ENCODE results near the gene RO60. TPM values are rescaled to one million over a fixed set of nuclear protein-coding genes. Genes with fewer than 3 reads are reported as not detected.
A peak's percentile ranks its signal among the peaks of the same experiment; 100 is the strongest.

The RO60 gene
- total and polyA plus RNA-seq, 2 of the 13 experiments (the other 11 are each of a cell fraction or from before 2014, with no cell fraction given), result 20.3 to 53.7 TPM

DNA sequence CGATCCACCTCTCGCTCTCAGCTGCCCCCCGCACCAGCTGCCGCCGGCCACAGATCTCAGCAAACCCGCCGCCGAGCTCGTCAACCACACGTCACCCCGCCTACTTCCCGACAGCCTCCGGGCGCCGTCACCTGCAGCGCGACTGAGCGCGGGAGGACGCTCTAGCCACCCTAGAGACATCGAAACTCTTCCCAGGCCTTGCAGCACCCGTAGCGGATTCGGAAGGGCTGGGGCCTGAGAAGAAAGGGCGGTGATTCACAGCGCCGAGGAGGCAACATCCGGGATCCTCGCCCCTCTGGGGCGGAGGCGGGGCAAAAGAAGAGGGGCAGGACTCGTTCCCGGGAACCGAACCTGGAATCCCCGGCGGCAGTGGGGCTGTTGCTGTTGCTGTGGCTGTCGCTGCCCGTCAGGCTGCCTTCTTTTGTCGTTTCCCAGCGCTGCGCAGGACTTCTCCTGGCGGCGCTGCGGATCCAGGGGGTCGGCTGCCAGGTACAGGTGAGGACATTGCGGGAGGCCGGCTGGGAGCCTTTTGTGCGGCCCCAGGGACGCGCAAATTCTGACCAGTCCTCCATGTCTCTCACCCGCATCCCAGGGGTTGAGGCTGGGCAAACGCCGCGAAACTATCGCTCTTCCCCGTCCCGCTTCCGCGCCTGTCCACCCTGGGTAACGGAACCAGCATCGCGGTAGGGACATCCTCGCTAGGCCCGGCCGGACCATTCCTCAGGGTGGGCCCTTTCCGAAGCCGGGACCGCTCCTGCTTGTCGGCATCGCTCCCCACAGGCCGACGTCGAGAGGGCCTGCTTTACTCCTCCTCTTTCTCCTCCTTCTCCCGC, at the start of gene RO60, which contains the start of gene UCHL5 (continued):
- peak; percentile 67; the same call in 1 of the 2 replicates for TF ChIP-seq ZBTB38 (CRISPR knock-in tag; IDR thresholded peaks at IDR 0.05)
- TF ChIP-seq SUZ12 (IDR thresholded peaks at IDR 0.05; ENCODE audit: low read depth, low read length), result peak; percentile 41; the same call in 1 of the 2 replicates
- peak; percentile 43; the same call in 1 of the 2 replicates for TF ChIP-seq ATF7 (IDR thresholded peaks at IDR 0.05)
- peak; percentile 90 for TF ChIP-seq ATF7 (CRISPR knock-in tag; IDR thresholded peaks at IDR 0.05)
- TF ChIP-seq HOXA3 (CRISPR knock-in tag; IDR thresholded peaks at IDR 0.05), result peak; percentile 98
- TF ChIP-seq, protein P1, sequence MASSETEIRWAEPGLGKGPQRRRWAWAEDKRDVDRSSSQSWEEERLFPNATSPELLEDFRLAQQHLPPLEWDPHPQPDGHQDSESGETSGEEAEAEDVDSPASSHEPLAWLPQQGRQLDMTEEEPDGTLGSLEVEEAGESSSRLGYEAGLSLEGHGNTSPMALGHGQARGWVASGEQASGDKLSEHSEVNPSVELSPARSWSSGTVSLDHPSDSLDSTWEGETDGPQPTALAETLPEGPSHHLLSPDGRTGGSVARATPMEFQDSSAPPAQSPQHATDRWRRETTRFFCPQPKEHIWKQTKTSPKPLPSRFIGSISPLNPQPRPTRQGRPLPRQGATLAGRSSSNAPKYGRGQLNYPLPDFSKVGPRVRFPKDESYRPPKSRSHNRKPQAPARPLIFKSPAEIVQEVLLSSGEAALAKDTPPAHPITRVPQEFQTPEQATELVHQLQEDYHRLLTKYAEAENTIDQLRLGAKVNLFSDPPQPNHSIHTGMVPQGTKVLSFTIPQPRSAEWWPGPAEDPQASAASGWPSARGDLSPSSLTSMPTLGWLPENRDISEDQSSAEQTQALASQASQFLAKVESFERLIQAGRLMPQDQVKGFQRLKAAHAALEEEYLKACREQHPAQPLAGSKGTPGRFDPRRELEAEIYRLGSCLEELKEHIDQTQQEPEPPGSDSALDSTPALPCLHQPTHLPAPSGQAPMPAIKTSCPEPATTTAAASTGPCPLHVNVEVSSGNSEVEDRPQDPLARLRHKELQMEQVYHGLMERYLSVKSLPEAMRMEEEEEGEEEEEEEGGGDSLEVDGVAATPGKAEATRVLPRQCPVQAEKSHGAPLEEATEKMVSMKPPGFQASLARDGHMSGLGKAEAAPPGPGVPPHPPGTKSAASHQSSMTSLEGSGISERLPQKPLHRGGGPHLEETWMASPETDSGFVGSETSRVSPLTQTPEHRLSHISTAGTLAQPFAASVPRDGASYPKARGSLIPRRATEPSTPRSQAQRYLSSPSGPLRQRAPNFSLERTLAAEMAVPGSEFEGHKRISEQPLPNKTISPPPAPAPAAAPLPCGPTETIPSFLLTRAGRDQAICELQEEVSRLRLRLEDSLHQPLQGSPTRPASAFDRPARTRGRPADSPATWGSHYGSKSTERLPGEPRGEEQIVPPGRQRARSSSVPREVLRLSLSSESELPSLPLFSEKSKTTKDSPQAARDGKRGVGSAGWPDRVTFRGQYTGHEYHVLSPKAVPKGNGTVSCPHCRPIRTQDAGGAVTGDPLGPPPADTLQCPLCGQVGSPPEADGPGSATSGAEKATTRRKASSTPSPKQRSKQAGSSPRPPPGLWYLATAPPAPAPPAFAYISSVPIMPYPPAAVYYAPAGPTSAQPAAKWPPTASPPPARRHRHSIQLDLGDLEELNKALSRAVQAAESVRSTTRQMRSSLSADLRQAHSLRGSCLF (CRISPR knock-in tag; IDR thresholded peaks at IDR 0.05; ENCODE audit: borderline replicate concordance), result no peak; the same call in 1 of the 2 replicates
- peak; percentile 62; the same call in 1 of the 2 replicates for TF ChIP-seq ZNF292 (CRISPR knock-in tag; IDR thresholded peaks at IDR 0.05; ENCODE audit: borderline replicate concordance, low read depth)
- TF ChIP-seq ZKSCAN8 (CRISPR knock-in tag; IDR thresholded peaks at IDR 0.05; ENCODE audit: borderline replicate concordance), result peak; percentile 75; the same call in 1 of the 2 replicates
- TF ChIP-seq, protein P2, sequence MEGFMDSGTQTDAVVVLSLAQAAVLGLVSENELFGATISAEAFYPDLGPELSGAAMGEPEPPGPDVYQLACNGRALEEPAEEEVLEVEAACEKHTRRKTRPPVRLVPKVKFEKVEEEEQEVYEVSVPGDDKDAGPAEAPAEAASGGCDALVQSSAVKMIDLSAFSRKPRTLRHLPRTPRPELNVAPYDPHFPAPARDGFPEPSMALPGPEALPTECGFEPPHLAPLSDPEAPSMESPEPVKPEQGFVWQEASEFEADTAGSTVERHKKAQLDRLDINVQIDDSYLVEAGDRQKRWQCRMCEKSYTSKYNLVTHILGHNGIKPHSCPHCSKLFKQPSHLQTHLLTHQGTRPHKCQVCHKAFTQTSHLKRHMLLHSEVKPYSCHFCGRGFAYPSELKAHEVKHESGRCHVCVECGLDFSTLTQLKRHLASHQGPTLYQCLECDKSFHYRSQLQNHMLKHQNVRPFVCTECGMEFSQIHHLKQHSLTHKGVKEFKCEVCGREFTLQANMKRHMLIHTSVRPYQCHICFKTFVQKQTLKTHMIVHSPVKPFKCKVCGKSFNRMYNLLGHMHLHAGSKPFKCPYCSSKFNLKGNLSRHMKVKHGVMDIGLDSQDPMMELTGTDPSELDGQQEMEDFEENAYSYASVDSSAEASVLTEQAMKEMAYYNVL (CRISPR knock-in tag; IDR thresholded peaks at IDR 0.05; ENCODE audit: borderline replicate concordance), result peak; percentile 18; the same call in 1 of the 2 replicates
- peak; percentile 78 for TF ChIP-seq CEBPG (CRISPR knock-in tag; IDR thresholded peaks at IDR 0.05)
- TF ChIP-seq TAF1 (CRISPR knock-in tag; IDR thresholded peaks at IDR 0.05), result peak; percentile 80
- TF ChIP-seq, protein P3, sequence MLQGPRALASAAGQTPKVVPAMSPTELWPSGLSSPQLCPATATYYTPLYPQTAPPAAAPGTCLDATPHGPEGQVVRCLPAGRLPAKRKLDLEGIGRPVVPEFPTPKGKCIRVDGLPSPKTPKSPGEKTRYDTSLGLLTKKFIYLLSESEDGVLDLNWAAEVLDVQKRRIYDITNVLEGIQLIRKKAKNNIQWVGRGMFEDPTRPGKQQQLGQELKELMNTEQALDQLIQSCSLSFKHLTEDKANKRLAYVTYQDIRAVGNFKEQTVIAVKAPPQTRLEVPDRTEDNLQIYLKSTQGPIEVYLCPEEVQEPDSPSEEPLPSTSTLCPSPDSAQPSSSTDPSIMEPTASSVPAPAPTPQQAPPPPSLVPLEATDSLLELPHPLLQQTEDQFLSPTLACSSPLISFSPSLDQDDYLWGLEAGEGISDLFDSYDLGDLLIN (CRISPR knock-in tag; IDR thresholded peaks at IDR 0.05; ENCODE audit: borderline replicate concordance), result peak; percentile 90
- TF ChIP-seq ZNF431 (CRISPR knock-in tag; IDR thresholded peaks at IDR 0.05; ENCODE audit: borderline replicate concordance, low read depth), result peak; percentile 93
- TF ChIP-seq, protein P4, sequence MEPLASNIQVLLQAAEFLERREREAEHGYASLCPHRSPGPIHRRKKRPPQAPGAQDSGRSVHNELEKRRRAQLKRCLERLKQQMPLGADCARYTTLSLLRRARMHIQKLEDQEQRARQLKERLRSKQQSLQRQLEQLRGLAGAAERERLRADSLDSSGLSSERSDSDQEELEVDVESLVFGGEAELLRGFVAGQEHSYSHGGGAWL (CRISPR knock-in tag; IDR thresholded peaks at IDR 0.05), result peak; percentile 47; the same call in 1 of the 2 replicates
- no peak for TF ChIP-seq LCORL (IDR thresholded peaks at IDR 0.05)
- peak; percentile 82 for TF ChIP-seq LCORL (CRISPR knock-in tag; IDR thresholded peaks at IDR 0.05)
- no peak for TF ChIP-seq ZNF549 (CRISPR knock-in tag; IDR thresholded peaks at IDR 0.05)
- TF ChIP-seq HMG20A (CRISPR knock-in tag; IDR thresholded peaks at IDR 0.05; ENCODE audit: borderline replicate concordance), result peak; percentile 41
- TF ChIP-seq ZFP37 (CRISPR knock-in tag; IDR thresholded peaks at IDR 0.05; ENCODE audit: borderline replicate concordance), result peak; percentile 95
- TF ChIP-seq, protein P5, sequence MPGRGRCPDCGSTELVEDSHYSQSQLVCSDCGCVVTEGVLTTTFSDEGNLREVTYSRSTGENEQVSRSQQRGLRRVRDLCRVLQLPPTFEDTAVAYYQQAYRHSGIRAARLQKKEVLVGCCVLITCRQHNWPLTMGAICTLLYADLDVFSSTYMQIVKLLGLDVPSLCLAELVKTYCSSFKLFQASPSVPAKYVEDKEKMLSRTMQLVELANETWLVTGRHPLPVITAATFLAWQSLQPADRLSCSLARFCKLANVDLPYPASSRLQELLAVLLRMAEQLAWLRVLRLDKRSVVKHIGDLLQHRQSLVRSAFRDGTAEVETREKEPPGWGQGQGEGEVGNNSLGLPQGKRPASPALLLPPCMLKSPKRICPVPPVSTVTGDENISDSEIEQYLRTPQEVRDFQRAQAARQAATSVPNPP (CRISPR knock-in tag; IDR thresholded peaks at IDR 0.05), result peak; percentile 88

All from HepG2 (cell line).